ENCODE data around the gene PTPRN2.

DNA sequence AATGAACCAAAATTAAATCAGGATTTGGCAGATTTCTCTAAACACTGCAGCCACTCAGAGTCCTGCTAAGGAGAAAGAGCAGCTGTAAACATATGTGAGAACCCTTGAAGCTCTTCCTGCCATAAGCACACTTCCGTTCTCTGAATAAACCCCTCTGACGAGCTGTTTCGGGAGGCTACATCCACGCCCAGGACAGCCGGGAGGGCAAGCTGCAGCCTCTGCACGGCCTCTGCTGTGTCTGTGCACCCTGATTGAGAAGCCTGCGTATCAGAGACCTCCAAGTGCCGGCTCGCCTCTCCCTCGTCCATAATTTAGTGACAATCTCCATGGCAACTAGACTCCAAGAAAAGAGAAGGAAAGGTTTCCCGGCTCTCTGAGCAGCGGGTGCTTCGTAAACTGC lies 114.4 kb downstream of the PTPRN2 start:
- TF ChIP-seq, protein P1, sequence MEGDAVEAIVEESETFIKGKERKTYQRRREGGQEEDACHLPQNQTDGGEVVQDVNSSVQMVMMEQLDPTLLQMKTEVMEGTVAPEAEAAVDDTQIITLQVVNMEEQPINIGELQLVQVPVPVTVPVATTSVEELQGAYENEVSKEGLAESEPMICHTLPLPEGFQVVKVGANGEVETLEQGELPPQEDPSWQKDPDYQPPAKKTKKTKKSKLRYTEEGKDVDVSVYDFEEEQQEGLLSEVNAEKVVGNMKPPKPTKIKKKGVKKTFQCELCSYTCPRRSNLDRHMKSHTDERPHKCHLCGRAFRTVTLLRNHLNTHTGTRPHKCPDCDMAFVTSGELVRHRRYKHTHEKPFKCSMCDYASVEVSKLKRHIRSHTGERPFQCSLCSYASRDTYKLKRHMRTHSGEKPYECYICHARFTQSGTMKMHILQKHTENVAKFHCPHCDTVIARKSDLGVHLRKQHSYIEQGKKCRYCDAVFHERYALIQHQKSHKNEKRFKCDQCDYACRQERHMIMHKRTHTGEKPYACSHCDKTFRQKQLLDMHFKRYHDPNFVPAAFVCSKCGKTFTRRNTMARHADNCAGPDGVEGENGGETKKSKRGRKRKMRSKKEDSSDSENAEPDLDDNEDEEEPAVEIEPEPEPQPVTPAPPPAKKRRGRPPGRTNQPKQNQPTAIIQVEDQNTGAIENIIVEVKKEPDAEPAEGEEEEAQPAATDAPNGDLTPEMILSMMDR (IDR thresholded peaks at IDR 0.05): no peak
- no peak for TF ChIP-seq ZFX (IDR thresholded peaks at IDR 0.05; ENCODE audit: borderline replicate concordance)
